BLaER1 (cell line): Measurements from ENCODE around the gene LHX4.

Experiments
- H3K27ac ChIP-seq: shearing (Covaris generic); formaldehyde crosslinking; 2 replicates; pipeline ENCODE4 v1.8.1; 2022
- H3K27me3 ChIP-seq: shearing (Covaris generic); formaldehyde crosslinking; 2 replicates; pipeline ENCODE4 v1.8.1; 2022
- H3K36me3 ChIP-seq: shearing (Covaris generic); formaldehyde crosslinking; 2 replicates; pipeline ENCODE4 v1.8.1; 2022
- H3K4me1 ChIP-seq: shearing (Covaris generic); formaldehyde crosslinking; 2 replicates; pipeline ENCODE4 v1.8.1; 2022
- H3K4me2 ChIP-seq: shearing (Covaris generic); formaldehyde crosslinking; 2 replicates; pipeline ENCODE4 v1.8.1; 2022
- H3K4me3 ChIP-seq: shearing (Covaris generic); formaldehyde crosslinking; 2 replicates; pipeline ENCODE4 v1.8.1; 2022
- H3K9ac ChIP-seq: shearing (Covaris generic); formaldehyde crosslinking; 2 replicates; pipeline ENCODE4 v1.8.1; 2022
- H3K9me3 ChIP-seq: shearing (Covaris generic); formaldehyde crosslinking; 2 replicates; pipeline ENCODE4 v1.8.1; 2022
- H4K20me1 ChIP-seq: shearing (Covaris generic); formaldehyde crosslinking; 2 replicates; pipeline ENCODE4 v1.8.1; 2022
- Cebpa-rat ChIP-seq: shearing (Covaris generic); IDR thresholded peaks from 2 replicates; pipeline ENCODE4 v1.8.1; 2022

LHX4 gene

GRCh38 chr1:180187626-180188025 is 42.4 kb upstream of the LHX4 start:
- Histone ChIP-seq H3K36me3 (peaks cover 57% of the 10 kb centered on the region), H3K9me3 (no peaks in the 10 kb centered on the region), H3K4me2 (peak overlapping the region; percentile 85)

DNA sequence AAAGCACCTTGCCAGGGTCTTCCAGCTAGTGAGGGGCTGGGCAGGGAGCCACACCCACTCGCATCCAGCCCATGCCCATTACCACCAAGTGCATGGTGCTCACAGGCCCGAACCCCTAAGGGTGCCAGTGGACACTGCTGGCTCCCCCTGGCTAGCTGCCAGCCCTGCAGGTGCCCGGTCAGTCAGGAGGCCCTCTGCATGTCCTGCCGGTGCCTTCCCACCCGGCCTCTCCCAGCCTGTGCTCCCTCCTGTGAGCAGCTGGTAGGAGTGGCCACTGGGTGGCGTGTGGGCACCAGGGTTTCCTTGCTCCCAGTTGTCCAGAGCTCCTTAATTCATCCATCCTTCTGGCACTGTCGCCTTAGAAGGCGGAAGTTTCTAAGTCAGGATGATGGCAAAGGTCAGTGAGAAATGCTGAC is 42.0 kb upstream of the LHX4 start:
- Histone ChIP-seq H3K4me3 (no peak overlapping the region), H3K9me3 (no peaks in the 10 kb centered on the region), H3K9ac (peak overlapping the region; percentile 55), H4K20me1 (no peaks in the 10 kb centered on the region), H3K4me1 (peaks cover 71% of the 10 kb centered on the region), H3K27ac (peak overlapping the region; percentile 73), H3K4me2 (peak overlapping the region; percentile 85), H3K36me3 (peaks cover 52% of the 10 kb centered on the region), H3K27me3 (no peaks in the 10 kb centered on the region)
- TF ChIP-seq Cebpa-rat = no peak

More at GRCh38 chr1:180187626-180188025, 42.4 kb upstream of the LHX4 start:
- TF ChIP-seq Cebpa-rat = no peak
- peak overlapping the region; percentile 73 for H3K27ac ChIP-seq
- peaks cover 66% of the 10 kb centered on the region for H3K4me1 ChIP-seq
- H3K27me3 ChIP-seq = no peaks in the 10 kb centered on the region
- no peak overlapping the region for H3K4me3 ChIP-seq
- peak overlapping the region; percentile 55 for H3K9ac ChIP-seq
- H4K20me1 ChIP-seq = no peaks in the 10 kb centered on the region

GRCh38 chr1:180188684-180189175 is 41.3 kb upstream of the LHX4 start:
- H4K20me1 ChIP-seq = no peaks in the 10 kb centered on the region
- peaks cover 77% of the 10 kb centered on the region for H3K4me1 ChIP-seq
- no peaks in the 10 kb centered on the region for H3K9me3 ChIP-seq
- peaks cover 46% of the 10 kb centered on the region for H3K36me3 ChIP-seq
- H3K27ac ChIP-seq = peak overlapping the region; percentile 73
- H3K27me3 ChIP-seq = no peaks in the 10 kb centered on the region
- H3K4me3 ChIP-seq = no peak overlapping the region
- no peak for TF ChIP-seq Cebpa-rat
- H3K4me2 ChIP-seq = peak overlapping the region; percentile 85
- peak overlapping the region; percentile 55 for H3K9ac ChIP-seq

DNA sequence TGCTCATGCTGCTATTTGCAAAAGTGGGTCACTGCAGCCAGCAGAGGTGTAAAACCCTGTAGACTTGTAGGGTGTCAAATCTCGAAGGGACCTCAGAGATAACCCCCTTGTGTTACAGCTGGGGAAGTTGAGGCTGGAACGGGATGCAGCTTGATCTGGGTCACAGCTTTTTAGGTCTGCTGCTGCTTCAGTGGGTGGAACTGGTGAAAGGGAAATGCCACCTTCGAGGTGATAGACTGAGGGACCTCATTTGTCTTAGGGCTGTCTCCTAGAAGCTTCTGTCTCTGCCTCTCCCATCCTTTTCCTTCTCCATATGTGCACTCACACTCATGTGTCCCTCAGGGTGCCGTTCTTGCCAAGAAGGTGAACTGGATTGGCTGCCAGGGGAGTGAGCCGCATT is 40.0 kb upstream of the LHX4 start:
- Histone ChIP-seq H3K4me2 (peak overlapping the region; percentile 85), H3K9me3 (no peaks in the 10 kb centered on the region), H4K20me1 (no peaks in the 10 kb centered on the region), H3K9ac (peak overlapping the region; percentile 26), H3K4me3 (no peak overlapping the region; the same call in 1 of the 2 replicates), H3K36me3 (peaks cover 32% of the 10 kb centered on the region), H3K27ac (peak overlapping the region; percentile 95), H3K4me1 (peaks cover 91% of the 10 kb centered on the region), H3K27me3 (no peaks in the 10 kb centered on the region)
- no peak for TF ChIP-seq Cebpa-rat

DNA sequence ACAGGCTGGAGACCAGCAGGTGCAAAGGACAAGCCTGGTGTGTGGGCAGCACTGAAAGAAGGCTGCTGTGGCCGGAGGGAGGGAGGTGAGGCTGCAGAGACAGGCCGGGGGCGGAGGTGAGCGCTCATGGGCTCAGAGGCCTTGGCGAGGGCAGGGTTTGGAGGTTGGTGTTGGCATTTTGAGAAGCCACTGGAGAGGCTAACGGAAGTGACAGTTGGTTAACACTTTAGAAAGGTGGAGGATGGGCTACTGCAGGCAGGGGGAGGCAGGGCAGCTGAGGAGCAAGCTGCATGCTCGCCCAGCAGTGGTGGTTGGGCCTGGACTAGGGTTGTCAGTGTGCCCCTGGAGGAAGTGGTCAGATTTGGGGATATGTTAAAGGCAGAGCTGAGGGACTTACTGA is 37.9 kb upstream of the LHX4 start:
- Histone ChIP-seq H3K36me3 (peaks cover 27% of the 10 kb centered on the region), H3K4me1 (peaks cover 100% of the 10 kb centered on the region), H4K20me1 (no peaks in the 10 kb centered on the region), H3K4me2 (peak overlapping the region; percentile 85), H3K27ac (peak overlapping the region; percentile 95), H3K27me3 (no peaks in the 10 kb centered on the region), H3K9me3 (no peaks in the 10 kb centered on the region), H3K4me3 (peak overlapping the region; percentile 36), H3K9ac (peak overlapping the region; percentile 59)
- TF ChIP-seq Cebpa-rat = no peak

DNA sequence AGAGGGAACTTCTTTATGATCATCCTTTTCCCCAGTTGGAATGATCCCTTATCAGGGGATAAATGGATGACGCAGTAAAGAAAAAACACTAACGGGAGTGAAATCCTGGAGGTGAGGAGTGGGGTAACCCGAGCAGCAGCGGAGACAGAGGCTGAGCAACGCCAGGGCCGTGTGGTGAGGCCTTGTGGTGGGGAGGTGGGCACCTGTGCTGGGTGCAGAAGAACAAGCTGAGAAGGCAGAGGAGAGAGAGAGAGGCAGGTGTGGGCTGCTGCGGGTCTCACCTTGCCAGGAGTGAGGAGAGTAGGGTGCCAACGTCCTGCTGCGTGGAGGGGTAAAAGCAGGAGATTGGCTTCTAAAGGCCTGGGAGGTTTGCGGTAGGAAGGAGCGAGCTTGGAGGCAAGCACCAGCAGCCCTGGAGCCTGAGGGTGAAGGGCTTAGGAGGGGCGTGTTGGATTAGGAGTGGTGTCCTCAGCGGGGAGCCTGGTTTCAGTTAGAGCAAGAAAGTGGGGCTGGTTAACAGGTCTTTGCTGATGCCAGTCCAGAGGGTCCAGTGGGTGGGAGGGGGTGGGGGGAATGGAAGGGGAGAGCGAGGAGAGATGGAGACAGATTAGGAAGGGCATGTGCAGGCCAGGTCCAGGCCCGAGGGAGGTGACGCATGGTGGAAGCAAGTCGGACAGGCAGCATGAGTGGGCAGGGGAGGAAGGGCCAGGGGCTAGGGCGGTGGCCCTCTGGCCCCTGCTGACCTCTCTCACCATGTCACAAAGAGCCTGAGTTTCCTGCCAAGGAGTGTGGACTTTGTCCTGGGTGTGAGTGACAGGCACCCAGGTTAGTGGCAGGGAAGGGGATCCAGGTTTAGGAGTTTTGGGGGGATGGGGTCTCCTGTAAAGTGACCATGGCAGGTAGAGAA is 36.7 kb upstream of the LHX4 start:
- Histone ChIP-seq H3K4me2 (peak overlapping the region; percentile 85), H4K20me1 (no peaks in the 10 kb centered on the region), H3K9ac (0 out of 2 replicates have a peak overlapping the region, but pooled peaks have one; percentile 70), H3K9me3 (no peaks in the 10 kb centered on the region), H3K27me3 (no peaks in the 10 kb centered on the region), H3K4me1 (peaks cover 100% of the 10 kb centered on the region), H3K4me3 (no peak overlapping the region), H3K36me3 (peaks cover 38% of the 10 kb centered on the region), H3K27ac (peak overlapping the region; percentile 95)
- no peak for TF ChIP-seq Cebpa-rat

- H3K27ac ChIP-seq = peak overlapping the region; percentile 95
- no peaks in the 10 kb centered on the region for H4K20me1 ChIP-seq
These were observed 36.0 kb upstream of the LHX4 start for GRCh38 chr1:180194048-180194425.

GRCh38 chr1:180194546-180195207 is 35.4 kb upstream of the LHX4 start:
- peak overlapping the region; percentile 95 for H3K27ac ChIP-seq
- peak overlapping the region; percentile 85 for H3K4me2 ChIP-seq
- H3K9ac ChIP-seq = peak overlapping the region; percentile 70

More at GRCh38 chr1:180194048-180194425, 36.0 kb upstream of the LHX4 start:
- Histone ChIP-seq H3K9ac (peak overlapping the region; percentile 70; the same call in 1 of the 2 replicates), H3K4me3 (0 out of 2 replicates have a peak overlapping the region, but pooled peaks have one; percentile 7), H3K4me2 (peak overlapping the region; percentile 85), H3K36me3 (peaks cover 44% of the 10 kb centered on the region), H3K4me1 (peaks cover 100% of the 10 kb centered on the region), H3K9me3 (no peaks in the 10 kb centered on the region), H3K27me3 (no peaks in the 10 kb centered on the region)
- TF ChIP-seq Cebpa-rat = no peak

DNA sequence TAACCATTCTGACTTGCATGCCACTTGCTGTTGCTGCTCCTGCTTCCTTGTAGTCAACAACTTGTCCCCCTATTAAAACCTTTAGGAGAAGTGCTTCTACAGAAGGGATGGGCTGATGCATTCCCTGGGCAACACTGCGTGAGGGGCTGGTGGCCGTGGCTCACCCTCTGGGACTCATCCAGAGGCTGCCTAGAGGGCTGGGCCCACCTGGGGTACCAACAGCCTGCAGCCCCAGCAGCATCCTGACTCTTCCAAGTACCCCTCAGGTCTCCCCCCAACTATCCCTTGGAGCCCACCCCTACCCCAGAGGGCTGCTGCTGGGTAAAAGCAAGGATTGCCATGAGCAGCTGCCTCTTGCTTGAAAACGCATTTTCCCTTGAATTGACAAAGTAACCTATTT is 34.7 kb upstream of the LHX4 start:
- Histone ChIP-seq H3K36me3 (peaks cover 38% of the 10 kb centered on the region), H3K4me3 (no peak overlapping the region), H3K4me1 (peaks cover 94% of the 10 kb centered on the region), H3K27me3 (no peaks in the 10 kb centered on the region), H3K9ac (peak overlapping the region; percentile 70; the same call in 1 of the 2 replicates), H4K20me1 (no peaks in the 10 kb centered on the region), H3K4me2 (peak overlapping the region; percentile 85), H3K9me3 (no peaks in the 10 kb centered on the region), H3K27ac (peak overlapping the region; percentile 95)
- TF ChIP-seq Cebpa-rat = no peak

More at GRCh38 chr1:180194546-180195207, 35.4 kb upstream of the LHX4 start:
- Histone ChIP-seq H4K20me1 (no peaks in the 10 kb centered on the region), H3K4me3 (0 out of 2 replicates have a peak overlapping the region, but pooled peaks have one; percentile 7), H3K4me1 (peaks cover 100% of the 10 kb centered on the region), H3K9me3 (no peaks in the 10 kb centered on the region), H3K36me3 (peaks cover 44% of the 10 kb centered on the region), H3K27me3 (no peaks in the 10 kb centered on the region)
- TF ChIP-seq Cebpa-rat = no peak
